ENCODE data around the gene PSMD9.
"Not testable (repeated sequence)": the region's sequence is repeated elsewhere in the genome, so short reads cannot be mapped to it uniquely, and the experiment has no call there.

The PSMD9 gene

GRCh38 chr12:121873216-121873569, 15.4 kb upstream of the PSMD9 start:
- no peak for DNase-seq (ENCODE audit: low spot score)

GRCh38 chr12:121874071-121874470, 14.5 kb upstream of the PSMD9 start:
- DNase-seq (ENCODE audit: low spot score) = no peak

GRCh38 chr12:121875582-121875981, 13.0 kb upstream of the PSMD9 start:
- no peak for DNase-seq (ENCODE audit: low spot score)

- not testable (repeated sequence) for DNase-seq (ENCODE audit: low spot score)
These were observed 12.5 kb upstream of the PSMD9 start for GRCh38 chr12:121876080-121876447.

GRCh38 chr12:121883315-121883660, 5.3 kb upstream of the PSMD9 start:
- DNase-seq (ENCODE audit: low spot score) = peak; percentile 35

GRCh38 chr12:121885129-121885528, 3.5 kb upstream of the PSMD9 start:
- DNase-seq (ENCODE audit: low spot score) = not testable (repeated sequence)

- no peak for DNase-seq (ENCODE audit: low spot score)
These were observed 510 bp upstream of the PSMD9 start for GRCh38 chr12:121888083-121888477.

GRCh38 chr12:121889274-121889624, 659 bp downstream of the PSMD9 start:
- no peak for DNase-seq (ENCODE audit: low spot score)

GRCh38 chr12:121889661-121890060, 1.1 kb downstream of the PSMD9 start:
- DNase-seq (ENCODE audit: low spot score) = not testable (repeated sequence)

- no peak for DNase-seq (ENCODE audit: low spot score)
These were observed 4.3 kb downstream of the PSMD9 start for GRCh38 chr12:121892673-121893561.

- no peak for DNase-seq (ENCODE audit: low spot score)
These were observed 5.4 kb downstream of the PSMD9 start for GRCh38 chr12:121893961-121894460.

- DNase-seq (ENCODE audit: low spot score) = peak; percentile 69
These were observed 6.0 kb downstream of the PSMD9 start for GRCh38 chr12:121894633-121895032.

- no peak for DNase-seq (ENCODE audit: low spot score)
These were observed 9.7 kb downstream of the PSMD9 start for GRCh38 chr12:121898287-121898686.

- no peak for DNase-seq (ENCODE audit: low spot score)
These were observed 11.0 kb downstream of the PSMD9 start for GRCh38 chr12:121899590-121899989.

GRCh38 chr12:121903202-121903601, 14.6 kb downstream of the PSMD9 start:
- DNase-seq (ENCODE audit: low spot score) = no peak

GRCh38 chr12:121905746-121906145, 17.2 kb downstream of the PSMD9 start:
- no peak for DNase-seq (ENCODE audit: low spot score)

GRCh38 chr12:121908702-121909101, 20.1 kb downstream of the PSMD9 start:
- no peak for DNase-seq (ENCODE audit: low spot score)

- no peak for DNase-seq (ENCODE audit: low spot score)
These were observed 23.4 kb downstream of the PSMD9 start for GRCh38 chr12:121911824-121912585.

GRCh38 chr12:121915841-121916321, 27.3 kb downstream of the PSMD9 start:
- DNase-seq (ENCODE audit: low spot score) = no peak

- DNase-seq (ENCODE audit: low spot score) = peak; percentile 70
These were observed 28.1 kb downstream of the PSMD9 start for GRCh38 chr12:121916719-121917118.

- peak; percentile 89 for DNase-seq (ENCODE audit: low spot score)
These were observed 29.5 kb downstream of the PSMD9 start, which contains the start of gene CFAP251 for GRCh38 chr12:121917950-121918678. Gene CFAP251 (plus strand): TSS chr12:121918592. CDS start chr12:121921306, 2,714 bp downstream.

GRCh38 chr12:121918679-121919038, 30.1 kb downstream of the PSMD9 start:
- DNase-seq (ENCODE audit: low spot score) = no peak

All from cerebellar cortex (tissue), 1 donor.